ENCODE data around the gene RECQL5. TPM values are rescaled to one million over a fixed set of nuclear protein-coding genes. Genes with fewer than 3 reads are reported as not detected.

The RECQL5 gene
- total RNA-seq, 4 donors from 2014 or later: 5.3 to 17.5 (median 7.4) TPM

DNA sequence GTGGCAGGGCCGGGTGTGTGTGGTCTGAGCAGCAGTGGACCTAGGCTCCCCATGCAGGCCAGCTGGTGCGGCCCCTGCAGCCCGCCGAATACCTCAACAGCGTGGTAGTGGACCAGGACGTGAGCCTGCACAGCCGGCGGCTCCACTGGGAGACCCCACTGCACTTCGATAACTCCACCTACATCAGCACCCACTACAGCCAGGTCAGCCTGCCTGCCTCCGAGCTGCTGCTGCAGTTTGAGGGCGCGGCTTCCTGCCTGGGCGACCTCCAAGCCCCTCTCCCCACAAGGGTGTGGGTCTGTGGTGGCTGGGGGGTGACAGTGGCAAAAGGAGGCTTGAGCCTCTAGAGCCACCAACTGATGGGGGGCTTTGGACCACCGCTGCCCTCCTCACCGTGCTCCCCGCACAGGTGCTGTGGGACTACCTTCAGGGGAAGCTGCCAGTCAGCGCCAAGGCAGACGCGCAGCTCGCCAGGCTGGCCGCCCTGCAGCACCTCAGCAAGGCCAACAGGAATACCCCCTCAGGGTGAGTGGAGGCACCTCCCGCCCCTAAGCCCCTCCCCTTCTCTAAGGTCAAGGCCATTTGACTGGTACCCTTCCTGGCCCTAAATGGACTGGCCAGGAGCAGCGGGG lies 42.1 kb downstream of the RECQL5 start:
- no peak overlapping the region for H3K27ac ChIP-seq
- ATAC-seq (no peak), DNase-seq (no peak)
- H3K27me3 ChIP-seq: no peaks in the 10 kb centered on the region
- in situ Hi-C loops (cut with MboI; ENCODE audit: low sequenced_read_pairs in 4 of 4): no loop called here
- TF ChIP-seq POLR2A (IDR thresholded peaks at IDR 0.05): no peak
- TF ChIP-seq, protein P1, sequence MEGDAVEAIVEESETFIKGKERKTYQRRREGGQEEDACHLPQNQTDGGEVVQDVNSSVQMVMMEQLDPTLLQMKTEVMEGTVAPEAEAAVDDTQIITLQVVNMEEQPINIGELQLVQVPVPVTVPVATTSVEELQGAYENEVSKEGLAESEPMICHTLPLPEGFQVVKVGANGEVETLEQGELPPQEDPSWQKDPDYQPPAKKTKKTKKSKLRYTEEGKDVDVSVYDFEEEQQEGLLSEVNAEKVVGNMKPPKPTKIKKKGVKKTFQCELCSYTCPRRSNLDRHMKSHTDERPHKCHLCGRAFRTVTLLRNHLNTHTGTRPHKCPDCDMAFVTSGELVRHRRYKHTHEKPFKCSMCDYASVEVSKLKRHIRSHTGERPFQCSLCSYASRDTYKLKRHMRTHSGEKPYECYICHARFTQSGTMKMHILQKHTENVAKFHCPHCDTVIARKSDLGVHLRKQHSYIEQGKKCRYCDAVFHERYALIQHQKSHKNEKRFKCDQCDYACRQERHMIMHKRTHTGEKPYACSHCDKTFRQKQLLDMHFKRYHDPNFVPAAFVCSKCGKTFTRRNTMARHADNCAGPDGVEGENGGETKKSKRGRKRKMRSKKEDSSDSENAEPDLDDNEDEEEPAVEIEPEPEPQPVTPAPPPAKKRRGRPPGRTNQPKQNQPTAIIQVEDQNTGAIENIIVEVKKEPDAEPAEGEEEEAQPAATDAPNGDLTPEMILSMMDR (IDR thresholded peaks at IDR 0.05 in 4 of 5, conservative IDR thresholded peaks at IDR 0.05 in 1 of 5): no peak
- no peaks in the 10 kb centered on the region for H3K9me3 ChIP-seq
- H3K4me1 ChIP-seq: peaks cover 0 to 9% of the 10 kb centered on the region in 2 donors
- intact Hi-C loops (cut with DNase I; ENCODE audit: low total_unique reads): no loop called here
- H3K4me3 ChIP-seq: no peak overlapping the region
- H3K36me3 ChIP-seq: peaks cover 0 to 20% of the 10 kb centered on the region in 2 donors

DNA sequence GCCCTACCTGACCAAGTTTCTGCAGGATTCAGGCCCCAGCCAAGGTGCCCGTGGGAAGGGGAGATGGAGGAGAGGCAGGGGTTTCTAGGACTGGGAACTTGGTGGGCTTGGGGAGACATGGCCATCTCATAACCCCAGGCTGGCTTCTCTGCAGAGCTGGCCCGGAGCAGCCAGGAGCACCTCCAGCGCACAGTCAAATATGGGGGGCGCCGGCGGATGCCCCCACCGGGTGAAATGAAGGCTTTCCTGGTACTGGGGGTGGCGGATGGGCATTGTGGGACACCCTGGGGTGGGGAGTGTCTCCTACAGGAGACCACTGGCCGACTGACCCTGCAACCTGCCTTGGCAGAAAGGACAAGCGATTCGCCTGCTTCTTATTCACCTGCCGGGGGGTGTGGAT lies 42.9 kb downstream of the RECQL5 start:
- H3K27ac ChIP-seq: no peak overlapping the region
- intact Hi-C loops (cut with DNase I; ENCODE audit: low total_unique reads): no loop called here
- in situ Hi-C loops (cut with MboI; ENCODE audit: low sequenced_read_pairs in 4 of 4): no loop called here
- H3K36me3 ChIP-seq: peaks cover 0 to 20% of the 10 kb centered on the region in 2 donors
- TF ChIP-seq, protein P1 (IDR thresholded peaks at IDR 0.05 in 4 of 5, conservative IDR thresholded peaks at IDR 0.05 in 1 of 5): no peak
- TF ChIP-seq POLR2A (IDR thresholded peaks at IDR 0.05): no peak
- no peaks in the 10 kb centered on the region for H3K27me3 ChIP-seq
- DNase-seq (no peak), ATAC-seq (no peak)
- H3K4me3 ChIP-seq: no peak overlapping the region
- peaks cover 0 to 9% of the 10 kb centered on the region in 2 donors for H3K4me1 ChIP-seq
- no peaks in the 10 kb centered on the region for H3K9me3 ChIP-seq

DNA sequence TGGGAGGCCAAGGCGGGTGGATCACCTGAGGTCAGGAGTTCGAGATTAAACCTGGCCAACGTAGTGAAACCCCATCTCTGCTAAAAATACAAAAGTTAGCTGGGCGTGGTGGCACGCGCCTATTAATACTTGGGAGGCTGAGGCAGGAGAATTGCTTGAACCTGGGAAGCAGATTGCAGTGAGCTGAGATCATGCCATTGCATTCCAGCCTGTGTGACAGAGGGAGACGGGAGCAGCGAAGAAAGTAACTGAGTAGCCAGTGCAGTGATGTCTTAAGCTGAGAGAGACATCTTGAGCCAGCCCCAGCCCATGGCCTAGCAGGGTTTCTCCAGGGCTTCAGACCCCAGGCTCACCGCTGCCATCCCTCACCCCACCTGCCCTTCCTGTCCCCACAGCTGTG lies 43.6 kb downstream of the RECQL5 start:
- H3K36me3 ChIP-seq: peaks cover 0 to 20% of the 10 kb centered on the region in 2 donors
- no peak overlapping the region for H3K27ac ChIP-seq
- DNase-seq (no peak), ATAC-seq (no peak)
- intact Hi-C loops (cut with DNase I; ENCODE audit: low total_unique reads): no loop called here
- H3K4me3 ChIP-seq: no peak overlapping the region
- TF ChIP-seq, protein P1 (IDR thresholded peaks at IDR 0.05 in 4 of 5, conservative IDR thresholded peaks at IDR 0.05 in 1 of 5): no peak
- no peak for TF ChIP-seq POLR2A (IDR thresholded peaks at IDR 0.05)
- H3K27me3 ChIP-seq: no peaks in the 10 kb centered on the region
- no peaks in the 10 kb centered on the region for H3K9me3 ChIP-seq
- in situ Hi-C loops (cut with MboI; ENCODE audit: low sequenced_read_pairs in 4 of 4): no loop called here
- peaks cover 0 to 9% of the 10 kb centered on the region in 2 donors for H3K4me1 ChIP-seq

DNA sequence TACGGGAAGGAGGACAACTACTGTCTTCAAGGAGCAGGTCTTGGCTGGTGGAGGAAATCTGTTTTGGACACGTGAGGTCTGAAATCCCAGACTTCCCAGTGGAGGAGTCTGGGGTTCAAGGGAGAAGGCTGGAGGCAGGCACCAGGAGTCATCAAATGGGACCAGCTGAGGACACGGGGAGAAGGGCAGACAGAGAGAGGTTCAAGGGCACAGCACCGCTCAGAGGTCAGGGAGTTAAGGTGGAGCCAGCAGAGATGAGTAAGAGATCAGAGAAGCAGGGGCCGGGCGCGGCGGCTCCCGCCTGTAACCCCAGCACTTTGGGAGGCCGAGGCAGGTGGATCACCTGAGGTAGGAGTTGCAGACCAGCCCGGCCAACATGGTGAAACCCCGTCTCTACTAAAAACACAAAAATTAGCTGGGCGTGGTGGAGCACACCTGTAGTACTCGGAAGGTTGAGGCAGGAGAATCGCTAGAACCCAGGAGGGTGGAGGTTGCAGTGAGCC lies 44.1 kb downstream of the RECQL5 start:
- intact Hi-C loops (cut with DNase I; ENCODE audit: low total_unique reads): no loop called here
- no peak overlapping the region for H3K4me3 ChIP-seq

More for the DNA sequence above, 44.1 kb downstream of the RECQL5 start:
- H3K4me1 ChIP-seq: peaks cover 0 to 9% of the 10 kb centered on the region in 2 donors
- in situ Hi-C loops (cut with MboI; ENCODE audit: low sequenced_read_pairs in 4 of 4): no loop called here
- no peak overlapping the region for H3K27ac ChIP-seq
- TF ChIP-seq, protein P1 (IDR thresholded peaks at IDR 0.05 in 4 of 5, conservative IDR thresholded peaks at IDR 0.05 in 1 of 5): no peak
- no peak for TF ChIP-seq POLR2A (IDR thresholded peaks at IDR 0.05)
- ATAC-seq (no peak), DNase-seq (no peak)
- H3K27me3 ChIP-seq: no peaks in the 10 kb centered on the region
- H3K36me3 ChIP-seq: peaks cover 0 to 20% of the 10 kb centered on the region in 2 donors
- no peaks in the 10 kb centered on the region for H3K9me3 ChIP-seq
